ENCODE data around the gene OPN4.

OPN4 gene

GRCh38 chr10:86662186-86663045, 8.1 kb downstream of the OPN4 start:
- DNase-seq, result no peak

GRCh38 chr10:86663046-86663345, 8.6 kb downstream of the OPN4 start:
- no peak for DNase-seq

GRCh38 chr10:86663576-86664339, 9.4 kb downstream of the OPN4 start:
- no peak for DNase-seq

- no peak for DNase-seq
These were observed 10.2 kb downstream of the OPN4 start for GRCh38 chr10:86664341-86665217.

GRCh38 chr10:86665218-86665607, 10.9 kb downstream of the OPN4 start:
- no peak for DNase-seq

GRCh38 chr10:86665868-86666267, 11.5 kb downstream of the OPN4 start:
- no peak for DNase-seq

GRCh38 chr10:86666538-86666937, 12.2 kb downstream of the OPN4 start:
- no peak for DNase-seq

- no peak for DNase-seq
These were observed 13.3 kb downstream of the OPN4 start for GRCh38 chr10:86667421-86668181.

- DNase-seq, result no peak
These were observed 14.2 kb downstream of the OPN4 start, which contains the start of gene LDB3 for GRCh38 chr10:86668297-86669165. LDB3 (plus strand) TSS chr10:86668511; CDS start chr10:86668692, 181 bp downstream.

- no peak for DNase-seq
These were observed 16.0 kb downstream of the OPN4 start for GRCh38 chr10:86670290-86670811.

GRCh38 chr10:86670876-86671275, 16.5 kb downstream of the OPN4 start:
- DNase-seq, result no peak

GRCh38 chr10:86671419-86671818, 17.1 kb downstream of the OPN4 start:
- no peak for DNase-seq

GRCh38 chr10:86671985-86672710, 17.8 kb downstream of the OPN4 start:
- no peak for DNase-seq

- no peak for DNase-seq
These were observed 19.0 kb downstream of the OPN4 start for GRCh38 chr10:86673216-86673826.

GRCh38 chr10:86673827-86674581, 19.7 kb downstream of the OPN4 start:
- no peak for DNase-seq

- DNase-seq, result no peak
These were observed 20.6 kb downstream of the OPN4 start for GRCh38 chr10:86674912-86675311.

- no peak for DNase-seq
These were observed 23.0 kb downstream of the OPN4 start for GRCh38 chr10:86677374-86677773.

- DNase-seq, result no peak
These were observed 24.8 kb downstream of the OPN4 start for GRCh38 chr10:86678999-86679792.
